Cardiac muscle cell (in vitro differentiated cells and primary cell): ENCODE results near the gene SUCO. TPM values are rescaled to one million over a fixed set of nuclear protein-coding genes. Genes with fewer than 3 reads are reported as not detected.

Experiments used
- DNase-seq, 2 donors: peaks; one replicate each; pipeline versions ENCODE4 v3.0.0 to v3.0.0-alpha.2; 2010 to 2017; ENCODE audit warnings: low read depth in 1 of 2, low spot score in 1 of 2
- H3K27ac ChIP-seq: fragments of 200-600 bp; sonication (generic); 2 replicates; pipeline ENCODE4 v1.5.1; 2016
- H3K27me3 ChIP-seq: fragments of 200-600 bp; sonication (generic); 2 replicates; pipeline ENCODE4 v1.6.0; 2016; ENCODE audit warnings: control low read depth
- H3K36me3 ChIP-seq: fragments of 200-600 bp; sonication (generic); 2 replicates; pipeline ENCODE4 v1.5.1; 2016; ENCODE audit warnings: control low read depth
- H3K4me1 ChIP-seq: fragments of 200-600 bp; sonication (generic); 2 replicates; pipeline ENCODE4 v1.8.1; 2017; ENCODE audit warnings: low read depth, mild to moderate bottlenecking, mixed run types
- H3K4me3 ChIP-seq: fragments of 200-600 bp; sonication (generic); 2 replicates; pipeline ENCODE4 v1.5.1; 2016; ENCODE audit warnings: mild to moderate bottlenecking
- H3K9me3 ChIP-seq: fragments of 200-600 bp; sonication (generic); 2 replicates; pipeline ENCODE4 v1.5.1; 2017; ENCODE audit warnings: low read depth, mild to moderate bottlenecking, control low read depth
- CTCF ChIP-seq: IDR thresholded peaks from 2 replicates; pipeline ENCODE4 v1.5.1; 2012; ENCODE audit warnings: low read depth, mild to moderate bottlenecking, low read length
- polyA plus RNA-seq: library from polyadenylated mRNA; unstranded; fragments of >200 nt; fragmentation: Nextera tagmentation; extraction: Ambion mirVana; gene quantifications from 2 replicates; pipeline ENCODE4 v1.2.1, GENCODE V29; 2016
- total RNA-seq: library from RNA; depleted of rRNA; stranded (reverse); fragments of >200 nt; gene quantifications from 2 replicates; pipeline ENCODE4 v1.2.3, GENCODE V29; 2016

SUCO gene
- total and polyA plus RNA-seq, 2 experiments from 2014 or later = 23.0 to 48.6 TPM

GRCh38 chr1:172551279-172551678, 18.3 kb downstream of the SUCO start:
- H3K27me3 ChIP-seq = no peaks in the 10 kb centered on the region
- peaks cover 5% of the 10 kb centered on the region for H3K36me3 ChIP-seq
- H3K4me3 ChIP-seq = no peak overlapping the region
- H3K27ac ChIP-seq = no peak overlapping the region
- no peak for TF ChIP-seq CTCF
- H3K9me3 ChIP-seq = no peaks in the 10 kb centered on the region
- H3K4me1 ChIP-seq = peaks cover 29% of the 10 kb centered on the region
- DNase-seq = no peak

GRCh38 chr1:172554915-172555314, 22.0 kb downstream of the SUCO start:
- Histone ChIP-seq H3K27me3 (no peaks in the 10 kb centered on the region), H3K4me1 (peaks cover 10% of the 10 kb centered on the region), H3K27ac (no peak overlapping the region), H3K36me3 (peaks cover 26% of the 10 kb centered on the region), H3K9me3 (no peaks in the 10 kb centered on the region), H3K4me3 (no peak overlapping the region)
- no peak for DNase-seq
- no peak for TF ChIP-seq CTCF

- Histone ChIP-seq H3K36me3 (peaks cover 26% of the 10 kb centered on the region), H3K27me3 (no peaks in the 10 kb centered on the region), H3K4me1 (peaks cover 3% of the 10 kb centered on the region), H3K4me3 (no peak overlapping the region), H3K9me3 (no peaks in the 10 kb centered on the region), H3K27ac (no peak overlapping the region)
- TF ChIP-seq CTCF = no peak
- peak in 1 of 2 donors; percentile 46 for DNase-seq
These were observed 23.5 kb downstream of the SUCO start for GRCh38 chr1:172556461-172556860.

- peaks cover 3% of the 10 kb centered on the region for H3K4me1 ChIP-seq
- H3K27ac ChIP-seq = no peak overlapping the region
- peaks cover 26% of the 10 kb centered on the region for H3K36me3 ChIP-seq
- H3K9me3 ChIP-seq = no peaks in the 10 kb centered on the region
- no peak for TF ChIP-seq CTCF
- H3K4me3 ChIP-seq = no peak overlapping the region
- no peak for DNase-seq
- no peaks in the 10 kb centered on the region for H3K27me3 ChIP-seq
These were observed 24.3 kb downstream of the SUCO start for GRCh38 chr1:172557270-172557669.

- H3K4me3 ChIP-seq = no peak overlapping the region
- DNase-seq = no peak
- peaks cover 26% of the 10 kb centered on the region for H3K36me3 ChIP-seq
- H3K27me3 ChIP-seq = no peaks in the 10 kb centered on the region
- peak overlapping the region; percentile 41 for H3K27ac ChIP-seq
- no peaks in the 10 kb centered on the region for H3K9me3 ChIP-seq
- no peak for TF ChIP-seq CTCF
- H3K4me1 ChIP-seq = peaks cover 3% of the 10 kb centered on the region
These were observed 26.7 kb downstream of the SUCO start for GRCh38 chr1:172559572-172560210.

- no peaks in the 10 kb centered on the region for H3K9me3 ChIP-seq
- DNase-seq = no peak
- H3K4me1 ChIP-seq = peaks cover 3% of the 10 kb centered on the region
- no peaks in the 10 kb centered on the region for H3K27me3 ChIP-seq
- TF ChIP-seq CTCF = no peak
- H3K36me3 ChIP-seq = peaks cover 25% of the 10 kb centered on the region
- no peak overlapping the region for H3K27ac ChIP-seq
- H3K4me3 ChIP-seq = no peak overlapping the region
These were observed 28.3 kb downstream of the SUCO start for GRCh38 chr1:172561252-172561651.
